K562 (cell line): Measurements from ENCODE around the gene JUNB. TPM values are rescaled to one million over a fixed set of nuclear protein-coding genes. Genes with fewer than 3 reads are reported as not detected.
A peak's percentile ranks its signal among the peaks of the same experiment; 100 is the strongest.

Source experiments
- ASH1L ChIP-seq: fragments of 450-650 bp; IDR thresholded peaks from 2 replicates; pipeline ENCODE4 v1.6.1; 2018; ENCODE audit warnings: borderline replicate concordance, mild to moderate bottlenecking, low read depth; ENCODE audit not compliant: partially characterized antibody
- BCOR ChIP-seq: fragments of 450-650 bp; IDR thresholded peaks from 2 replicates; pipeline ENCODE4 v1.6.1; 2016
- CTBP1 ChIP-seq: fragments of 450-650 bp; IDR thresholded peaks from 2 replicates; pipeline ENCODE4 v1.6.1; 2016; ENCODE audit warnings: borderline replicate concordance
- FOXK2 ChIP-seq, 2 experiments: fragments of 450-650 bp; IDR thresholded peaks in 1 of 2; conservative IDR thresholded peaks in 1 of 2; 2 replicates each; pipeline ENCODE4 v1.6.1; 2016; ENCODE audit warnings: low read depth in 2 of 2, mild to moderate bottlenecking in 1 of 2
- GATAD2B ChIP-seq: fragments of 450-650 bp; IDR thresholded peaks from 2 replicates; pipeline ENCODE4 v1.6.1; 2017; ENCODE audit warnings: mild to moderate bottlenecking, borderline replicate concordance
- KAT8 ChIP-seq: fragments of 450-650 bp; IDR thresholded peaks from 2 replicates; pipeline ENCODE4 v1.6.1; 2016; ENCODE audit warnings: low read depth, mild to moderate bottlenecking
- NFE2 ChIP-seq: IDR thresholded peaks from 2 replicates; pipeline ENCODE4 v1.6.1; 2014; ENCODE audit warnings: antibody characterized with exemption, low read depth
- NFYB ChIP-seq: IDR thresholded peaks from 2 replicates; pipeline ENCODE4 v1.6.1; 2011; ENCODE audit warnings: mild to moderate bottlenecking, moderate library complexity; ENCODE audit not compliant: insufficient read length; ENCODE audit errors: extremely low read depth
- NONO ChIP-seq, 2 experiments: fragments of 200-400 bp in 1 of 2; fragments of 450-650 bp in 1 of 2; formaldehyde crosslinking in 1 of 2; IDR thresholded peaks; 2 replicates each; pipeline ENCODE4 v1.6.1; 2017; ENCODE audit warnings: low read depth in 2 of 2, mild to moderate bottlenecking in 2 of 2, moderate library complexity in 2 of 2, low read length in 1 of 2
- RBM22 ChIP-seq: fragments of 200-400 bp; formaldehyde crosslinking; IDR thresholded peaks from 2 replicates; pipeline ENCODE4 v1.6.1; 2018; ENCODE audit warnings: low read length, low read depth; ENCODE audit not compliant: poor library complexity, severe bottlenecking
- TOE1 ChIP-seq, 2 experiments: fragments of 450-650 bp in 1 of 2; sonication (generic) in 1 of 2; formaldehyde crosslinking in 1 of 2; IDR thresholded peaks; 2 replicates each; pipeline versions ENCODE4 v1.7.1 to v1.8.0; 2016 to 2022; ENCODE audit warnings: borderline replicate concordance in 2 of 2, mild to moderate bottlenecking in 2 of 2, antibody characterized with exemption in 1 of 2, inconsistent platforms in 1 of 2, low read depth in 1 of 2, missing genetic modification reagents in 1 of 2, moderate library complexity in 1 of 2
- XRCC3 ChIP-seq: fragments of 450-650 bp; IDR thresholded peaks from 2 replicates; pipeline ENCODE4 v1.6.1; 2017; ENCODE audit warnings: mild to moderate bottlenecking, moderate library complexity
- ZC3H8 ChIP-seq: fragments of 450-650 bp; IDR thresholded peaks from 2 replicates; pipeline ENCODE4 v1.6.1; 2017
- ZNF143 ChIP-seq: sonication (generic); formaldehyde crosslinking; IDR thresholded peaks from 2 replicates; pipeline ENCODE4 v1.9.0; 2022; ENCODE audit warnings: mild to moderate bottlenecking, missing genetic modification reagents
- ZNF224 ChIP-seq: sonication (generic); formaldehyde crosslinking; IDR thresholded peaks from 2 replicates; pipeline ENCODE4 v1.8.0; 2022; ENCODE audit warnings: mild to moderate bottlenecking, missing genetic modification reagents
- polyA plus RNA-seq, 8 experiments: library from polyadenylated mRNA; depleted of rRNA in 4 of 8; stranded (reverse) in 5 of 8; unstranded in 3 of 8; fragments of >200 nt; fragmentation: Nextera tagmentation in 2 of 8; fragmentation: Illumina TruSeq in 1 of 8; extraction: Ambion mirVana in 2 of 8; extraction: Trizol in 1 of 8; gene quantifications; 2 replicates each; pipeline versions ENCODE4 v1.2.1 to v1.2.3, GENCODE V29; 2011 to 2014; ENCODE audit warnings: inconsistent platforms in 1 of 8, missing spikeins in 1 of 8
- total RNA-seq, 7 experiments: library from RNA; depleted of rRNA in 6 of 7; stranded (reverse); fragments of >200 nt in 6 of 7; fragmentation: Illumina TruSeq in 2 of 7; extraction: Trizol in 2 of 7; gene quantifications; 2 replicates each; pipeline versions ENCODE4 v1.2.1 to v1.2.3, GENCODE V29; 2011 to 2021; ENCODE audit warnings: low replicate concordance in 1 of 7
- TF ChIP-seq, protein P1 (sequence below): fragments of 450-650 bp; IDR thresholded peaks from one replicate; pipeline ENCODE4 v1.6.1; 2018; ENCODE audit warnings: mild to moderate bottlenecking, moderate library complexity; ENCODE audit not compliant: partially characterized antibody
- TF ChIP-seq, protein P2 (sequence below), 2 experiments: fragments of 450-650 bp in 1 of 2; sonication (generic) in 1 of 2; formaldehyde crosslinking in 1 of 2; IDR thresholded peaks; 2 replicates each; pipeline versions ENCODE4 v1.7.1 to v1.9.0; 2016 to 2022; ENCODE audit warnings: inconsistent platforms in 1 of 2, mild to moderate bottlenecking in 1 of 2, missing genetic modification reagents in 1 of 2
- TF ChIP-seq, protein P3 (sequence below): sonication (generic); formaldehyde crosslinking; IDR thresholded peaks from 2 replicates; pipeline ENCODE4 v1.5.0; 2020; ENCODE audit warnings: missing genetic modification reagents

The JUNB gene
- total and polyA plus RNA-seq, 9 of the 15 experiments (the other 6 are each of a cell fraction or from before 2014, with no cell fraction given): 0.23 to 88.1 (median 13.1) TPM

DNA sequence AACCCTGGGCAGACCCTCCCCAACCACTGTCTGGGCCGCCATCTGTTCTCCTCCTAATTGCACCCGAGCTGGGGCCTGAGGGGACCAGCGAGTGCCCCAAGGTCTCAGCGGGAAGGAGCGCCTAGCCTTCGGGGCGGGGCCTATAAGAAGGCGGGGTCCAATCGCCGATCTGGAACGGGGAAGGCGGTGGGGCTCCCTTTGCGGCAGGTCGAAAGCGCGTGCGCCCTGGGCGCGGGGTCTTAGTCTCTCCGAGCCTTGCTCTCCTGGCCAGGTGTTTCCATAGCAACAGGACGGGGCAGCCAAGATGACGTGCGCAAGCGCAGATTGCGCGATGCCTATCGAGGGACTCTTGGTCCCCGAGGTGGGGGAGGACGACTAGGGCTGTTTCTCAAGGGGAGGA lies 49.8 kb downstream of the JUNB start (continued):
- TF ChIP-seq NFE2 (no peak), ZC3H8 (no peak), NONO (IDR thresholded peaks at IDR 0.05; ENCODE audit: low read depth in 2 of 2, low read length in 1 of 2) (no peak), TOE1 (IDR thresholded peaks at IDR 0.05; ENCODE audit: borderline replicate concordance) (no peak), TOE1 (CRISPR knock-in tag; IDR thresholded peaks at IDR 0.05; ENCODE audit: borderline replicate concordance, low read depth) (no peak), RBM22 (no peak), ZNF224 (CRISPR knock-in tag) (no peak), KAT8 (no peak), ZNF143 (CRISPR knock-in tag) (no peak), GATAD2B (no peak), BCOR (no peak), ASH1L (no peak), FOXK2 (conservative IDR thresholded peaks at IDR 0.05 in 1 of 2, IDR thresholded peaks at IDR 0.05 in 1 of 2; ENCODE audit: low read depth in 2 of 2) (no peak), CTBP1 (peak; percentile 48), XRCC3 (no peak), NFYB (no peak)
- TF ChIP-seq, protein P1, sequence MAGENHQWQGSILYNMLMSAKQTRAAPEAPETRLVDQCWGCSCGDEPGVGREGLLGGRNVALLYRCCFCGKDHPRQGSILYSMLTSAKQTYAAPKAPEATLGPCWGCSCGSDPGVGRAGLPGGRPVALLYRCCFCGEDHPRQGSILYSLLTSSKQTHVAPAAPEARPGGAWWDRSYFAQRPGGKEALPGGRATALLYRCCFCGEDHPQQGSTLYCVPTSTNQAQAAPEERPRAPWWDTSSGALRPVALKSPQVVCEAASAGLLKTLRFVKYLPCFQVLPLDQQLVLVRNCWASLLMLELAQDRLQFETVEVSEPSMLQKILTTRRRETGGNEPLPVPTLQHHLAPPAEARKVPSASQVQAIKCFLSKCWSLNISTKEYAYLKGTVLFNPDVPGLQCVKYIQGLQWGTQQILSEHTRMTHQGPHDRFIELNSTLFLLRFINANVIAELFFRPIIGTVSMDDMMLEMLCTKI: no peak
- TF ChIP-seq, protein P2, sequence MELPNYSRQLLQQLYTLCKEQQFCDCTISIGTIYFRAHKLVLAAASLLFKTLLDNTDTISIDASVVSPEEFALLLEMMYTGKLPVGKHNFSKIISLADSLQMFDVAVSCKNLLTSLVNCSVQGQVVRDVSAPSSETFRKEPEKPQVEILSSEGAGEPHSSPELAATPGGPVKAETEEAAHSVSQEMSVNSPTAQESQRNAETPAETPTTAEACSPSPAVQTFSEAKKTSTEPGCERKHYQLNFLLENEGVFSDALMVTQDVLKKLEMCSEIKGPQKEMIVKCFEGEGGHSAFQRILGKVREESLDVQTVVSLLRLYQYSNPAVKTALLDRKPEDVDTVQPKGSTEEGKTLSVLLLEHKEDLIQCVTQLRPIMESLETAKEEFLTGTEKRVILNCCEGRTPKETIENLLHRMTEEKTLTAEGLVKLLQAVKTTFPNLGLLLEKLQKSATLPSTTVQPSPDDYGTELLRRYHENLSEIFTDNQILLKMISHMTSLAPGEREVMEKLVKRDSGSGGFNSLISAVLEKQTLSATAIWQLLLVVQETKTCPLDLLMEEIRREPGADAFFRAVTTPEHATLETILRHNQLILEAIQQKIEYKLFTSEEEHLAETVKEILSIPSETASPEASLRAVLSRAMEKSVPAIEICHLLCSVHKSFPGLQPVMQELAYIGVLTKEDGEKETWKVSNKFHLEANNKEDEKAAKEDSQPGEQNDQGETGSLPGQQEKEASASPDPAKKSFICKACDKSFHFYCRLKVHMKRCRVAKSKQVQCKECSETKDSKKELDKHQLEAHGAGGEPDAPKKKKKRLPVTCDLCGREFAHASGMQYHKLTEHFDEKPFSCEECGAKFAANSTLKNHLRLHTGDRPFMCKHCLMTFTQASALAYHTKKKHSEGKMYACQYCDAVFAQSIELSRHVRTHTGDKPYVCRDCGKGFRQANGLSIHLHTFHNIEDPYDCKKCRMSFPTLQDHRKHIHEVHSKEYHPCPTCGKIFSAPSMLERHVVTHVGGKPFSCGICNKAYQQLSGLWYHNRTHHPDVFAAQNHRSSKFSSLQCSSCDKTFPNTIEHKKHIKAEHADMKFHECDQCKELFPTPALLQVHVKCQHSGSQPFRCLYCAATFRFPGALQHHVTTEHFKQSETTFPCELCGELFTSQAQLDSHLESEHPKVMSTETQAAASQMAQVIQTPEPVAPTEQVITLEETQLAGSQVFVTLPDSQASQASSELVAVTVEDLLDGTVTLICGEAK (IDR thresholded peaks at IDR 0.05): peak; percentile 25; the same call in 1 of the 2 replicates
- TF ChIP-seq, protein P2 (CRISPR knock-in tag; IDR thresholded peaks at IDR 0.05): no peak
- TF ChIP-seq, protein P3, sequence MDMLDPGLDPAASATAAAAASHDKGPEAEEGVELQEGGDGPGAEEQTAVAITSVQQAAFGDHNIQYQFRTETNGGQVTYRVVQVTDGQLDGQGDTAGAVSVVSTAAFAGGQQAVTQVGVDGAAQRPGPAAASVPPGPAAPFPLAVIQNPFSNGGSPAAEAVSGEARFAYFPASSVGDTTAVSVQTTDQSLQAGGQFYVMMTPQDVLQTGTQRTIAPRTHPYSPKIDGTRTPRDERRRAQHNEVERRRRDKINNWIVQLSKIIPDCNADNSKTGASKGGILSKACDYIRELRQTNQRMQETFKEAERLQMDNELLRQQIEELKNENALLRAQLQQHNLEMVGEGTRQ (CRISPR knock-in tag): no peak
